ENCODE data around the gene TSG101.

DNA sequence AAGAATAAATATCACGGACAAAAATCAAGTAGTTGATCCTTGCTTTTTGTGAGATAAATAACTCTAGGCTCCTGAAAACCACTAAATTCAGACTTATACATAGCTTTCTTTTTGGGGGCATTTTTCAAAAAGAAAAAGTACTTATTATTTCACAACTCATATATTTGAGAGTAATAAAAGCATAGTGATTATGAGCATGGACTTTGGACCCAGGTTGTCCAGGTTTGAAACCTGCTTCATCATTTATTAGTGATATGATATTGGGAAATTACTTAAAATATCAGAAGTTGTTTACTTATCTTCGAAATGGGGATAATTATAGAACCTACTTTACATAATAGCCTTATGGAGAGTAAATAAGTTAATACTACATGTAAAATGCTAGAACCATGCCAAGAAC is 88.1 kb downstream of the TSG101 start:
- no peak for TF ChIP-seq POLR2A (IDR thresholded peaks at IDR 0.05)
- TF ChIP-seq, protein P1, sequence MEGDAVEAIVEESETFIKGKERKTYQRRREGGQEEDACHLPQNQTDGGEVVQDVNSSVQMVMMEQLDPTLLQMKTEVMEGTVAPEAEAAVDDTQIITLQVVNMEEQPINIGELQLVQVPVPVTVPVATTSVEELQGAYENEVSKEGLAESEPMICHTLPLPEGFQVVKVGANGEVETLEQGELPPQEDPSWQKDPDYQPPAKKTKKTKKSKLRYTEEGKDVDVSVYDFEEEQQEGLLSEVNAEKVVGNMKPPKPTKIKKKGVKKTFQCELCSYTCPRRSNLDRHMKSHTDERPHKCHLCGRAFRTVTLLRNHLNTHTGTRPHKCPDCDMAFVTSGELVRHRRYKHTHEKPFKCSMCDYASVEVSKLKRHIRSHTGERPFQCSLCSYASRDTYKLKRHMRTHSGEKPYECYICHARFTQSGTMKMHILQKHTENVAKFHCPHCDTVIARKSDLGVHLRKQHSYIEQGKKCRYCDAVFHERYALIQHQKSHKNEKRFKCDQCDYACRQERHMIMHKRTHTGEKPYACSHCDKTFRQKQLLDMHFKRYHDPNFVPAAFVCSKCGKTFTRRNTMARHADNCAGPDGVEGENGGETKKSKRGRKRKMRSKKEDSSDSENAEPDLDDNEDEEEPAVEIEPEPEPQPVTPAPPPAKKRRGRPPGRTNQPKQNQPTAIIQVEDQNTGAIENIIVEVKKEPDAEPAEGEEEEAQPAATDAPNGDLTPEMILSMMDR (IDR thresholded peaks at IDR 0.05) = no peak

Measured in uterus (tissue), 2 donors.